ENCODE results near the gene DHRS11. TPM values are rescaled to one million over a fixed set of nuclear protein-coding genes. Genes with fewer than 3 reads are reported as not detected.

Gene DHRS11
- polyA plus RNA-seq, 1 of the 3 experiments (the other 2 are of a cell fraction) = 31.6 TPM

DNA sequence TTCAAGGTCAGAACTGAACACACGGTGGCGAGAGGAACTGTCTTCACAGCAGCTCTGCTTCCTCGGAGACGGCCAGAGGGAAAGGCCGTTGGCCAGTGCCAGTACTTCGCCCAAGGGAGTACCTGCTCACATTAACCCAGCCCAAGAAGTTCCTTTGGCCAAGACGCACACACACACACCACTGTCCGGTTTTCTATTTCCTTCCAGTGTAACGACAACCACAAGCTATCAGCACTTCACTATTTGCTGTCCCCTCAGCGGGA is 47.7 kb upstream of the DHRS11 start:
- H3K79me2 ChIP-seq (ENCODE audit: insufficient read depth) = peaks cover 72% of the 10 kb centered on the region
- peaks cover 24% of the 10 kb centered on the region for H3F3A ChIP-seq (replicated peaks; ENCODE audit: insufficient read depth)
- peak overlapping the region; percentile 96 for H3K4me2 ChIP-seq
- peaks cover 11 to 16% of the 10 kb centered on the region in 2 experiments for H3K36me3 ChIP-seq (replicated peaks in 1 of 2; ENCODE audit: control insufficient read depth in 1 of 2, insufficient read depth in 2 of 2, low read length in 1 of 2)
- 2% methylated on average over 10 of the region's 10 CpGs for WGBS (ENCODE audit: low lambda C conversion rate)
- CTCF ChIA-PET = interaction anchor here (2.9 kb wide), 1 partner anchor 10 kb away, joined by 13 read pairs; the partner anchor contains the start of genes MYO19 and PIGW
- no peaks in the 10 kb centered on the region for H3K27me3 ChIP-seq (ENCODE audit: insufficient read depth)
- H3K4me3 ChIP-seq (ENCODE audit: low read depth in 2 of 2, low read length in 1 of 2) = peak overlapping the region; percentile 81 to 98
- DNase-seq = no peak
- TF ChIP-seq FOXJ3 (CRISPR knock-in tag; IDR thresholded peaks at IDR 0.05) (no peak), TAF1 (IDR thresholded peaks at IDR 0.05; ENCODE audit: borderline replicate concordance, low read depth, low read length) (no peak), FOXM1 (IDR thresholded peaks at IDR 0.05; ENCODE audit: low read depth) (no peak), REST (IDR thresholded peaks at IDR 0.05; ENCODE audit: low read depth, low read length) (no peak), FOSL2 (IDR thresholded peaks at IDR 0.05; ENCODE audit: borderline replicate concordance, low read depth) (no peak), CTCF (IDR thresholded peaks at IDR 0.05) (no peak; the same call in 1 of the 2 replicates), POLR2AphosphoS5 (IDR thresholded peaks at IDR 0.05; ENCODE audit: low read depth, low read length) (no peak), MXI1 (IDR thresholded peaks at IDR 0.05; ENCODE audit: low read depth, low read length) (no peak)
- TF ChIP-seq, protein P1, sequence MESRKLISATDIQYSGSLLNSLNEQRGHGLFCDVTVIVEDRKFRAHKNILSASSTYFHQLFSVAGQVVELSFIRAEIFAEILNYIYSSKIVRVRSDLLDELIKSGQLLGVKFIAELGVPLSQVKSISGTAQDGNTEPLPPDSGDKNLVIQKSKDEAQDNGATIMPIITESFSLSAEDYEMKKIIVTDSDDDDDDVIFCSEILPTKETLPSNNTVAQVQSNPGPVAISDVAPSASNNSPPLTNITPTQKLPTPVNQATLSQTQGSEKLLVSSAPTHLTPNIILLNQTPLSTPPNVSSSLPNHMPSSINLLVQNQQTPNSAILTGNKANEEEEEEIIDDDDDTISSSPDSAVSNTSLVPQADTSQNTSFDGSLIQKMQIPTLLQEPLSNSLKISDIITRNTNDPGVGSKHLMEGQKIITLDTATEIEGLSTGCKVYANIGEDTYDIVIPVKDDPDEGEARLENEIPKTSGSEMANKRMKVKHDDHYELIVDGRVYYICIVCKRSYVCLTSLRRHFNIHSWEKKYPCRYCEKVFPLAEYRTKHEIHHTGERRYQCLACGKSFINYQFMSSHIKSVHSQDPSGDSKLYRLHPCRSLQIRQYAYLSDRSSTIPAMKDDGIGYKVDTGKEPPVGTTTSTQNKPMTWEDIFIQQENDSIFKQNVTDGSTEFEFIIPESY (IDR thresholded peaks at IDR 0.05; ENCODE audit: borderline replicate concordance, low read depth) = no peak
- TF ChIP-seq, protein P2, sequence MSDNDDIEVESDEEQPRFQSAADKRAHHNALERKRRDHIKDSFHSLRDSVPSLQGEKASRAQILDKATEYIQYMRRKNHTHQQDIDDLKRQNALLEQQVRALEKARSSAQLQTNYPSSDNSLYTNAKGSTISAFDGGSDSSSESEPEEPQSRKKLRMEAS (IDR thresholded peaks at IDR 0.05; ENCODE audit: low read depth) = no peak
- TF ChIP-seq, protein P3, sequence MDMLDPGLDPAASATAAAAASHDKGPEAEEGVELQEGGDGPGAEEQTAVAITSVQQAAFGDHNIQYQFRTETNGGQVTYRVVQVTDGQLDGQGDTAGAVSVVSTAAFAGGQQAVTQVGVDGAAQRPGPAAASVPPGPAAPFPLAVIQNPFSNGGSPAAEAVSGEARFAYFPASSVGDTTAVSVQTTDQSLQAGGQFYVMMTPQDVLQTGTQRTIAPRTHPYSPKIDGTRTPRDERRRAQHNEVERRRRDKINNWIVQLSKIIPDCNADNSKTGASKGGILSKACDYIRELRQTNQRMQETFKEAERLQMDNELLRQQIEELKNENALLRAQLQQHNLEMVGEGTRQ (IDR thresholded peaks at IDR 0.05; ENCODE audit: borderline replicate concordance, low read depth, low read length) = no peak
- H2AFZ ChIP-seq (ENCODE audit: low read depth) = peak overlapping the region; percentile 97; the same call in 1 of the 2 replicates
- POLR2A ChIA-PET = interaction anchor here (0.6 to 4.8 kb wide), 3 partner anchors 9 to 863 kb away, joined by 3 to 37 read pairs (median 3); partner anchors contain the start of genes ACACA, MYO19, PIGW and TADA2A
- H3K27ac ChIP-seq (ENCODE audit: low read depth in 2 of 2, low read length in 1 of 2) = peak overlapping the region; percentile 94 to 97
- peaks cover 31% of the 10 kb centered on the region for H4K20me1 ChIP-seq (ENCODE audit: insufficient read depth)
- peaks cover 4 to 9% of the 10 kb centered on the region in 2 experiments; a peak in 2 of 4 replicates for H3K4me1 ChIP-seq (ENCODE audit: control insufficient read depth in 1 of 2, insufficient read depth in 2 of 2, low read depth in 1 of 2, low read length in 1 of 2)
- peak overlapping the region; percentile 100 for H3K9ac ChIP-seq
- no peaks in the 10 kb centered on the region for H3K9me2 ChIP-seq
- H3K9me3 ChIP-seq = no peaks in the 10 kb centered on the region
